BLaER1 treated with 17β-estradiol and CSF1 and Interleukin-3, amounts not matched to agents 10 nM and 100 nM (cell line): ENCODE data around the gene LVRN.

Experiments used
- H3K27ac ChIP-seq, 11 experiments: shearing (Covaris generic); formaldehyde crosslinking; 2 replicates each; pipeline ENCODE4 v1.8.1; 2022
- H3K27me3 ChIP-seq, 11 experiments: shearing (Covaris generic); formaldehyde crosslinking; 2 replicates each; pipeline ENCODE4 v1.8.1; 2022
- H3K36me3 ChIP-seq, 11 experiments: shearing (Covaris generic); formaldehyde crosslinking; 2 replicates each; pipeline ENCODE4 v1.8.1; 2022
- H3K4me1 ChIP-seq, 10 experiments: shearing (Covaris generic); formaldehyde crosslinking; 2 replicates each; pipeline ENCODE4 v1.8.1; 2022
- H3K4me2 ChIP-seq, 11 experiments: shearing (Covaris generic); formaldehyde crosslinking; 2 replicates each; pipeline ENCODE4 v1.8.1; 2022
- H3K4me3 ChIP-seq, 10 experiments: shearing (Covaris generic); formaldehyde crosslinking; 2 replicates each; pipeline ENCODE4 v1.8.1; 2022
- H3K9ac ChIP-seq, 11 experiments: shearing (Covaris generic); formaldehyde crosslinking; 2 replicates each; pipeline ENCODE4 v1.8.1; 2022
- H3K9me3 ChIP-seq, 11 experiments: shearing (Covaris generic); formaldehyde crosslinking; replicated peaks in 1 of 11; 2 replicates each; pipeline ENCODE4 v1.8.1; 2022
- H4K20me1 ChIP-seq, 11 experiments: shearing (Covaris generic); formaldehyde crosslinking; 2 replicates each; pipeline ENCODE4 v1.8.1; 2022
- Cebpa-rat ChIP-seq, 11 experiments: shearing (Covaris generic); IDR thresholded peaks; 2 replicates each; pipeline ENCODE4 v1.8.1; 2022

LVRN gene

DNA sequence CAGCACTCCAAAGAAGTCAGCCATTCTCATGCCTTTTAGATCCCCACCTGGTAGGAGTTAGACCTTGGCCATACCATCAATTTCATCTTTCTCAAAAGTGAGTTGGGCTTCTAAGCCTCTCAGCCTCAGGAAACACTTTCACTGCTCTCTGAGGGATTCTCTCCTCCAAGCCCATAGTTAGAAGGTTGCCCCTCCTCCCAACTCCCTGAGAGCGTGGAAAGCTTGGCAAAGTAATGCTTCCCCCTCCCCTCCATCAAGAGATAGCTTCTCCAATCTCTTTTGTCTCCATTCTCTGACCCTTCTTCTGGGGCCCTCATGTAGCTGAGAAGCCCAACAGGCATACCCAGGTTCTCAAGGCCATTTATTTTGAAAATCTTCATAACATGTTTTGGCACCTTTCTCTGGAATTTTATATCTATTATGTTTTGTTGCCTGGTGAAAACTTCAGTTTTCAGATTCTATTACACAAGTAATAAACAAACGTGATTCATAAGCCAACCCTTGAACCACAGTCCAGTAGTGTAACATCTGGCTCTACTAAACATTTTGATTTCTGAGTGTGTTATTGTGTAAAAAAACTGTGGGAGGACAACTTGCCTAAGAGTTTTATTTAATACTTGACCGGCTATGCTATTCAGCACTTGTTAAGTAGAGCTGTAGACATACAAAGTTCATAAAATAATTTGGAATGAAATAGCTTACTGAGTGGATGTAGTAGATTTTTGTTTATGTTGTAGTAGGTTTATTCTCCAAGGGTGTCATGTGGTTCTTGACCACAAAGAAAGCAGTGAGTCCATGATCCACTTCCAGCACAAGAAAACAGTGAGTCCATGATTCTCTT, 17.1 kb downstream of the LVRN start:
- Histone ChIP-seq H3K9me3 (0 out of 22 replicates have a peak, but pooled peaks cover 0 to 5% (median 0%) of the 10 kb centered on the region in 11 experiments), H3K27ac (no peak overlapping the region), H4K20me1 (no peaks in the 10 kb centered on the region), H3K9ac (no peak overlapping the region), H3K36me3 (no peaks in the 10 kb centered on the region), H3K27me3 (no peaks in the 10 kb centered on the region), H3K4me2 (no peak overlapping the region), H3K4me3 (no peak overlapping the region), H3K4me1 (0 out of 20 replicates have a peak, but pooled peaks cover 0 to 6% (median 0%) of the 10 kb centered on the region in 10 experiments)
- no peak for TF ChIP-seq Cebpa-rat (IDR thresholded peaks at IDR 0.05)

DNA sequence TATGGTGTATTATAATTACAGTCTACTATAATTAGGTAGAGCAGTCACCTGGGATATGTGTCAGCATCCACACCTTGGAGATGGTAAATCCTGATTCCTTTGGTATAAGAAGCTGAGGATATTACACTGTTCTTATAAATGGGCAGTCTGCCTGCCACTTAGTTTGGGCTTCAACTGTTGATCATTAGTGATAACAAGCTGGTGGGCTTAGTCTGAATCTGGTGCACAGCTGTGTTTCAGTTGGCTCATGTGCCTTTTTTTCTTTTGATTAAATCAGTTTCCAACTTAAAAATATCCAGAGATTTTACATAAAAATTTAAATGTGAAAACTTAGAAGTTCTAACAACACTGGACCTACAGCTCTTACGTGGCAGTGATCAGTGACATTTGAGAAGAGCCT, 21.2 kb downstream of the LVRN start:
- H3K4me1 ChIP-seq, result 0 out of 20 replicates have a peak, but pooled peaks cover 0 to 5% (median 0%) of the 10 kb centered on the region in 10 experiments

DNA sequence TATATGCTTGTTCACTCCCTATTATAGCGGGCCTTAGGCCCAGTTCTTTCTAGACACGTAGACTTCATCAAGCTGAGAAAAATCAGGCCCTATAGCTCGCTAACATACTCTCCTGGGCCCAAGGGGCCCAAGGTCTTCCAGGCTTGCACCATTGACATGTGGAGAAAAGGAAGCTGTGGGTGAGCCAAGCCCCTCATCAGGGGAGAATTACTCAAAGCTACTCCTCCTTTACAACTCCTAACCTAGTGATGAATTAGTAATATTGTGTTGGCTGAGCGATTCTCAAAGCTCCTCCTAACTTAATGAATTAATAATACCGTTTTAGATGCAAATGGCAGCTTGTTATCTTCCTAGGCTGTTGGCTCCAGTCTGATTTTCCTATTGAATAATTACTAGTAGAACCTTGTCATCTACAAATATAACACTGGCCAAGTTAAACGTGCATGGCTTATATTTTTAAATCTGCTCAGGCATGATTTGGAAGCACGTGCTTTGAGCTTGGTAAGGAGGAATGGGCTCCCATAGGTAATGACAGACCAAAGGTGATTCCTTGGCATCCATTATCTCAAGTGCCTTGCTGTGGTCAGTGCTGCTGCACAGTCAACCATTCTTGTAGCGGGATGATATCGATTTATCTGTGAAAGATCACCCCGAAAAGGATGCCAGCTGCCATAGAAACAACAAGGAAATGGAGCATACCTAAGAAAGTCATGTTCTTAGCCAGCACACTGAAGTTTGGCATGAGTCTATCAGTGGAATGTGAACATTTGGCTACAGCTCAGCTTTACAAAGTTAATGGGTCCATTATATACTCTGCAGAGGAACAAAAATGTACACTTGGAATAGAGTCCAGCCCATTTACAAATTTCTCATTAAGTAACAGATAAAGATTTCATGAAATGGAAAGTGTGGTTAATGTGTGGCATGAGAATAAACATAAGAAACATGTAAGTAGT, 23.8 kb downstream of the LVRN start:
- Histone ChIP-seq H3K27ac (no peak overlapping the region), H3K4me3 (no peak overlapping the region), H3K27me3 (no peaks in the 10 kb centered on the region), H3K9me3 (no peaks in the 10 kb centered on the region), H3K36me3 (no peaks in the 10 kb centered on the region), H4K20me1 (no peaks in the 10 kb centered on the region), H3K4me1 (no peaks in the 10 kb centered on the region), H3K4me2 (no peak overlapping the region), H3K9ac (no peak overlapping the region)
- TF ChIP-seq Cebpa-rat (IDR thresholded peaks at IDR 0.05), result no peak

More for the DNA sequence above, 21.2 kb downstream of the LVRN start:
- Histone ChIP-seq H3K27me3 (no peaks in the 10 kb centered on the region), H4K20me1 (no peaks in the 10 kb centered on the region), H3K36me3 (no peaks in the 10 kb centered on the region), H3K4me2 (no peak overlapping the region), H3K27ac (no peak overlapping the region), H3K9me3 (no peaks in the 10 kb centered on the region), H3K4me3 (no peak overlapping the region), H3K9ac (no peak overlapping the region)
- TF ChIP-seq Cebpa-rat (IDR thresholded peaks at IDR 0.05), result no peak

DNA sequence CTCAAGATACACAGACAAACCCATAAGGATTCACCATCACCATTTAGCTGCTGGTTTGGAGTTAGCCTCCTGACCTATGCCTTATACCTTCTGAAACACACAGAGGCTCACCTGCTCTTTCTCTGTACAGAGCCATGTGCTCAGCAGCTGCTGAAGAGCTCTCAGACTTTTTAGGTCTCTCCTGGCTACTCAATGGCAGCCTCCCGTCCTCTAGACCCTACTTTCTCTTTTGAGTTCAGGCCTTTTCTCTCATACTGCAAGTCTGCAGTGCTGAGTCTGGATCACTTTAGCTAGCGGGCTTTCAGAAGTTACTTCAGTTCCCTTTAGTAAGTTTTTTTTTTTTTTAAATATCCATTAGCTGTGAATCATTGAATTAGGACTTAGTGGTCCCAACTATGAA, 25.7 kb downstream of the LVRN start:
- Histone ChIP-seq H3K27me3 (no peaks in the 10 kb centered on the region), H3K4me1 (no peaks in the 10 kb centered on the region), H3K27ac (no peak overlapping the region), H3K4me3 (no peak overlapping the region), H3K9ac (no peak overlapping the region), H3K9me3 (no peaks in the 10 kb centered on the region), H4K20me1 (no peaks in the 10 kb centered on the region), H3K4me2 (no peak overlapping the region), H3K36me3 (no peaks in the 10 kb centered on the region)
- no peak for TF ChIP-seq Cebpa-rat (IDR thresholded peaks at IDR 0.05)

DNA sequence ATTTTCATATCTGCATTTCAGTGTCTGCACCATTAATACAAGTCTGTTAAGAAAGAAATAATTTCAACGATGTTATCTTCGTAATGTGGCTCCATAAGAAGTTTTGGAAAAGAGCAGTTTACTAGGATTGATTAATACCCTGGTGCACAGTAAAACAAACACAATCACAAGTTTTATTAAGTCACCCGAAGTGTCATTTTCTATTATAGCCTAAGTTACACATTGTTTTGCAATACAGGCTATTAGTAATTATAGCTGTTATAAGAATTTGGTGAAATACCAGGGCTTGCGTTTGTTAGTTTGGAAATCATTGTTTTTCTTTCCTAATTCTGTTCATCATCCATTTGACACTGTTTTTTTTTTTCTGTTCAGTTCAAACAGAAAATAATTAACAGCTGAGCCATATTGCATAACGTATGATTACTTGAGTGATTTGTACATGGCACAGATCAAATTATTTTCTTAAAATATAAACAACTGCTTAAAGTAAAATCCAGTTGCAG, 30.6 kb downstream of the LVRN start:
- H3K4me2 ChIP-seq, result no peak overlapping the region
- H3K9me3 ChIP-seq, result no peaks in the 10 kb centered on the region
- no peaks in the 10 kb centered on the region for H3K27me3 ChIP-seq
- H4K20me1 ChIP-seq, result no peaks in the 10 kb centered on the region
- H3K4me1 ChIP-seq, result no peaks in the 10 kb centered on the region
- TF ChIP-seq Cebpa-rat (IDR thresholded peaks at IDR 0.05), result no peak
- no peaks in the 10 kb centered on the region for H3K36me3 ChIP-seq
- no peak overlapping the region for H3K9ac ChIP-seq
- no peak overlapping the region for H3K4me3 ChIP-seq
- no peak overlapping the region for H3K27ac ChIP-seq

DNA sequence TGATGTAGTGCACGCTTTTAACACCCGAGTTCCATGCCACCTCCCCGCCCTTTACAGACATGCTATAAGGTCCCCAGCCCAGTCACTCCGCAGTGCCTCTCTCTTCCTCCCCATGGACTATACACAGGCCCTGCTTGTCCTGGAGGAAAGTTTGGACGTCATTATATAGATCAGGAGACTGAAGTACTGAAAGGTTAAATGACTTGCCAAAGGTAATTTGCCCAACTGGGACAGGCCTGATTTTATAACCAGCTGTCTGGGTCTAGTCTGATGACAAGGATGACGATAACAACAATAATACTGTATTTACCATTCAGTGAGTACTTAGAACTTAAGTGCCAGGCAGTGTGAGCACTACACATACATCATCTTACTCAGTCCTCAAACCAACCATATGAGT, 33.1 kb downstream of the LVRN start:
- Histone ChIP-seq H3K36me3 (no peaks in the 10 kb centered on the region), H3K9ac (no peak overlapping the region), H3K9me3 (no peaks in the 10 kb centered on the region), H3K4me3 (no peak overlapping the region), H3K27me3 (no peaks in the 10 kb centered on the region), H3K4me2 (no peak overlapping the region), H4K20me1 (no peaks in the 10 kb centered on the region), H3K4me1 (no peaks in the 10 kb centered on the region), H3K27ac (no peak overlapping the region)
- TF ChIP-seq Cebpa-rat (IDR thresholded peaks at IDR 0.05), result no peak

DNA sequence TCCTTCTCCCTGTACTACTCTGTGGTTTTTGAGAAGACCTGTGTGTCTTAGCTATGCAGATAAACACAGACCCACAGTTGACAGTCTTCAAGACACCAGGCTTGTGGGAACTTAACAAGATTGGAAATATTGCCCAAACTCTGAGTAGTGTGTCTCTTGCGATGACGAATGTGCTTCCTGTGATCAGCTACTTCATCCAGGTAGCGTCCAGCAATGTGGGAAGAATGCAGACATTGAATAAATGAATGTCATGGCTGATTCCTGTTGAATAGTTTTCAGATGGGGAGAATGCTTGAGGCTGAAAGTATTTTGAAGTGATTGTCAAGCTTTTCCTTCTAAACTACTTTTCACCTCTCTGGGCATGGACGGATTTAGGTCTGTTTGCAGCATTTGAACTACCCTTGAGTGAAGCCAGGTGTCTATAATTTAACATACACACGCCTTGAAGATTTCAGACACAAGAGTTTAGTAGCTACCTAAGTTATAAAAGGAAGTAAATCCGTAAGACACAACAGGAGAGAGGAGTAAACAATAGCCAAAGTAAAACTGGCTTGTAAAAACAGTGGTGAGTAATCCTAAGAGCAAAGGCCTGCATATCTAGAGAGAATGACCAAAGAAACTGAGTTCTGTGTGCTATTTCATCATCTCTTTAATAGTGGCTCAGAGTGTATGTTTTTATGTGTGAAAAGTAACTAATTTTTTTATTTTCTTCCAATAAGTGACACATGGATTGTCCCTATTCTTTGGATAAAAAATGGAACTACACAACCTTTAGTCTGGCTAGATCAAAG, 40.0 kb downstream of the LVRN start:
- no peaks in the 10 kb centered on the region for H4K20me1 ChIP-seq
- H3K27me3 ChIP-seq, result no peaks in the 10 kb centered on the region
- no peak for TF ChIP-seq Cebpa-rat (IDR thresholded peaks at IDR 0.05)
- H3K4me1 ChIP-seq, result no peaks in the 10 kb centered on the region
- no peaks in the 10 kb centered on the region for H3K36me3 ChIP-seq
- no peaks in the 10 kb centered on the region for H3K9me3 ChIP-seq
- H3K9ac ChIP-seq, result no peak overlapping the region
- H3K4me3 ChIP-seq, result no peak overlapping the region
- H3K27ac ChIP-seq, result no peak overlapping the region
- H3K4me2 ChIP-seq, result no peak overlapping the region

DNA sequence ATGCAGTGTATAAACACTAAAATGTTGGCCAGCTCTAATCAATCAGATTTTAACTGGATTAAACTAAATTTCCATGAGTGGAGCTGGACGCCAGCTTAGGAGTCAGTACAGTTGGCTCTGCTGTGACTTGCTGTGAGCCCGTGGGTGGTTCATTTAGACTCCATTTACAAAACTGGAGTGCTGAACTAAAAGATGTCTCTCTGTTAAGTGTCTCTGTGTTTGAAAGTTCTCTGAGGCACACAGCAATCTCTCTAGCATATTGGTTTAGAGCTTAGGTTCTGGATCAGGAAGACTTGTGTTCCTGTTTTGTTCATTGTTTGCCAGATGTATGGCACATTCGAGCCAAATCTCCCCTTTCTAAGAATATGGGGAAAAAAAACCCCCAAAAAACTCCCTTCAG, 42.0 kb downstream of the LVRN start:
- Histone ChIP-seq H3K4me2 (no peak overlapping the region), H3K9ac (no peak overlapping the region), H3K27me3 (no peaks in the 10 kb centered on the region), H3K4me1 (no peaks in the 10 kb centered on the region), H3K4me3 (no peak overlapping the region), H3K36me3 (no peaks in the 10 kb centered on the region), H3K27ac (no peak overlapping the region), H3K9me3 (no peaks in the 10 kb centered on the region), H4K20me1 (no peaks in the 10 kb centered on the region)
- no peak for TF ChIP-seq Cebpa-rat (IDR thresholded peaks at IDR 0.05)

DNA sequence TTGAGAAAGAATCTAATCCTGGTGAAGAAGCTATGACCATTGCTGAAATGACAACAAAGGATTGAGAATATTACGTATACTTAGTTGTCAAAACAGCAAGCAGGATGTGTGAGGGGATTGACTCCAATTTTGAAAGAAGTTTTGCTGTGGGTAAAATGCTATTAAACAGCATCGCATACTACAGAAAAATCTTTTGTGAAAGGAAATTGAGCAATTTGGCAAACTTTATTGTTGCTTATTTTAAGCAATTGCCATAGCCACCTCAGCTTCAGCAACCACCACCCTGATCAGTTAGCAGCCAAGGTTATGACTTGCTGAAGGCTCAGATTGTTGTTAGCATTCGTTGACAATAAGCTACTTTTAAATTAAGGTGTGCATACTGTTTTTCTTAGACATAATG, 47.5 kb downstream of the LVRN start:
- no peaks in the 10 kb centered on the region for H3K4me1 ChIP-seq
- H3K9me3 ChIP-seq, result no peaks in the 10 kb centered on the region
- H3K9ac ChIP-seq, result no peak overlapping the region
- H3K36me3 ChIP-seq, result no peaks in the 10 kb centered on the region
- H3K27ac ChIP-seq, result no peak overlapping the region
- H3K27me3 ChIP-seq, result no peaks in the 10 kb centered on the region
- H3K4me3 ChIP-seq, result no peak overlapping the region
- TF ChIP-seq Cebpa-rat (IDR thresholded peaks at IDR 0.05), result no peak
- no peaks in the 10 kb centered on the region for H4K20me1 ChIP-seq
- H3K4me2 ChIP-seq, result no peak overlapping the region
